ENCODE measurements around the gene SUOX.
A peak's percentile ranks its signal among the peaks of the same experiment; 100 is the strongest.
"Not testable (repeated sequence)": the region's sequence is repeated elsewhere in the genome, so short reads cannot be mapped to it uniquely, and the experiment has no call there.

The SUOX gene

GRCh38 chr12:56020423-56021184 is 23.5 kb downstream of the SUOX start, which contains the start of gene IKZF4:
IKZF4 (plus strand) TSS chr12:56021043; CDS start chr12:56021494, 451 bp downstream.
- no peak for DNase-seq

GRCh38 chr12:56021889-56022497 is 24.9 kb downstream of the SUOX start:
- DNase-seq = no peak

GRCh38 chr12:56028511-56029165 is 31.6 kb downstream of the SUOX start:
- DNase-seq = no peak

GRCh38 chr12:56029166-56029519 is 32.1 kb downstream of the SUOX start:
- no peak for DNase-seq

GRCh38 chr12:56029666-56030293 is 32.7 kb downstream of the SUOX start:
- DNase-seq = peak in 1 of 4 experiments; percentile 21

GRCh38 chr12:56031987-56032386 is 34.9 kb downstream of the SUOX start:
- peak in 1 of 4 experiments; percentile 19 for DNase-seq

GRCh38 chr12:56034586-56035332 is 37.7 kb downstream of the SUOX start:
- DNase-seq = no peak

GRCh38 chr12:56037161-56037560 is 40.1 kb downstream of the SUOX start:
- no peak for DNase-seq

- no peak for DNase-seq
These were observed 41.1 kb downstream of the SUOX start for GRCh38 chr12:56038022-56038655.

- no peak for DNase-seq
These were observed 43.1 kb downstream of the SUOX start for GRCh38 chr12:56040151-56040550.

GRCh38 chr12:56040963-56041551 is 44.0 kb downstream of the SUOX start:
- no peak for DNase-seq

- peak; percentile 73 to 86 (median 77) for DNase-seq
These were observed 44.7 kb downstream of the SUOX start, which contains the start of gene RPS26 for GRCh38 chr12:56041552-56042429. RPS26 (plus strand) TSS chr12:56041918; CDS start chr12:56042167, 249 bp downstream.

- not testable (repeated sequence) for DNase-seq
These were observed 45.3 kb downstream of the SUOX start for GRCh38 chr12:56042430-56042813.

- no peak for DNase-seq
These were observed 45.8 kb downstream of the SUOX start for GRCh38 chr12:56042843-56043242.

- DNase-seq = no peak
These were observed 49.1 kb downstream of the SUOX start for GRCh38 chr12:56046027-56046780.

- no peak for DNase-seq
These were observed 56.4 kb downstream of the SUOX start for GRCh38 chr12:56053407-56053893.
